H1 (cell line): Measurements from ENCODE around the gene OR3A2. TPM values are rescaled to one million over a fixed set of nuclear protein-coding genes. Genes with fewer than 3 reads are reported as not detected.
"Not testable (repeated sequence)": the region's sequence is repeated elsewhere in the genome, so short reads cannot be mapped to it uniquely, and the experiment has no call there.

Experiments
- CTCF ChIA-PET: fragments of 300-600 bp; sonication (Branson Sonifier 250); formaldehyde crosslinking; loops from one replicate; lab custom pipeline; 2021; ENCODE audit not compliant: partially characterized antibody; lab: Charles Lee
- POLR2A ChIA-PET: fragments of 300-600 bp; sonication (Branson Sonifier 250); formaldehyde crosslinking; loops from one replicate; lab custom pipeline; 2021; ENCODE audit warnings: inconsistent platforms; ENCODE audit not compliant: partially characterized antibody; lab: Charles Lee
- DNase-seq, 2 experiments: peaks; one replicate each; pipeline versions ENCODE4 v3.0.0 to v3.0.0-alpha.2; 2010 to 2022; ENCODE audit warnings: low spot score in 2 of 2, low read depth in 1 of 2, mixed read lengths in 1 of 2
- FAIRE-seq: peaks from 2 replicates; lab custom pipeline; 2011; peaks lifted over from hg19 to GRCh38; lab: Jason Lieb, UNC
- H2AFZ ChIP-seq: 2 replicates; pipeline ENCODE4 v1.8.1; 2012; ENCODE audit warnings: low read length, inconsistent platforms
- H2AK5ac ChIP-seq: 2 replicates; pipeline ENCODE4 v1.6.1; 2013; ENCODE audit warnings: low read depth, low read length
- H2BK120ac ChIP-seq: replicated peaks from 2 replicates; pipeline ENCODE3; 2013; ENCODE audit warnings: low read depth, low read length, inconsistent platforms
- H2BK12ac ChIP-seq: 2 replicates; pipeline ENCODE4 v1.6.1; 2013; ENCODE audit warnings: low read depth, low read length
- H2BK15ac ChIP-seq: 2 replicates; pipeline ENCODE4 v1.6.1; 2013; ENCODE audit warnings: low read length
- H2BK20ac ChIP-seq: 2 replicates; pipeline ENCODE4 v1.6.1; 2013; ENCODE audit warnings: low read length
- H2BK5ac ChIP-seq: 2 replicates; pipeline ENCODE4 v1.6.1; 2013; ENCODE audit warnings: low read depth, low read length
- H3K14ac ChIP-seq: 2 replicates; pipeline ENCODE4 v1.6.1; 2013; ENCODE audit warnings: inconsistent platforms; ENCODE audit not compliant: insufficient read length
- H3K18ac ChIP-seq: 2 replicates; pipeline ENCODE4 v1.6.1; 2013; ENCODE audit warnings: low read length; ENCODE audit errors: extremely low read depth
- H3K23ac ChIP-seq: 2 replicates; pipeline ENCODE4 v1.6.1; 2013; ENCODE audit warnings: inconsistent platforms; ENCODE audit not compliant: insufficient read length
- H3K23me2 ChIP-seq: 2 replicates; pipeline ENCODE4 v1.6.1; 2013; ENCODE audit warnings: low read depth, low read length
- H3K27ac ChIP-seq: 2 replicates; pipeline ENCODE4 v1.6.1; 2011; ENCODE audit warnings: low read depth, low read length, inconsistent platforms
- H3K27me3 ChIP-seq, 4 experiments: replicated peaks in 1 of 4; 1 replicate in 1 of 4; 2 replicates in 3 of 4; pipeline versions ENCODE4 v1.6.1 to v1.8.1; 2011 to 2013; ENCODE audit warnings: low read length in 3 of 4, mild to moderate bottlenecking in 3 of 4, inconsistent platforms in 2 of 4, mixed read lengths in 2 of 4, moderate library complexity in 1 of 4; ENCODE audit not compliant: control insufficient read depth in 3 of 4, insufficient read depth in 3 of 4; ENCODE audit errors: extremely low read depth in 1 of 4
- H3K36me3 ChIP-seq, 4 experiments: 2 replicates each; pipeline versions ENCODE4 v1.6.1 to v1.8.1; 2011 to 2013; ENCODE audit warnings: mild to moderate bottlenecking in 4 of 4, low read length in 3 of 4, moderate library complexity in 2 of 4, control low read depth in 1 of 4, inconsistent platforms in 1 of 4; ENCODE audit not compliant: insufficient read depth in 4 of 4, control insufficient read depth in 2 of 4
- H3K4ac ChIP-seq: replicated peaks from 2 replicates; pipeline ENCODE3; 2013; ENCODE audit warnings: low read length, low read depth, mixed read lengths, inconsistent platforms; ENCODE audit not compliant: insufficient read length
- H3K4me1 ChIP-seq, 4 experiments: replicated peaks in 1 of 4; 1 replicate in 1 of 4; 2 replicates in 3 of 4; pipeline versions ENCODE4 v1.6.1 to v1.8.1; 2011 to 2013; ENCODE audit warnings: low read length in 3 of 4, inconsistent platforms in 2 of 4, mixed read lengths in 1 of 4; ENCODE audit not compliant: insufficient read depth in 4 of 4, control insufficient read depth in 3 of 4
- H3K4me2 ChIP-seq, 2 experiments: 2 replicates each; pipeline versions ENCODE4 v1.6.1 to v1.8.1; 2011 to 2013; ENCODE audit warnings: low read depth in 2 of 2, low read length in 2 of 2, control low read depth in 1 of 2, inconsistent platforms in 1 of 2, mild to moderate bottlenecking in 1 of 2; ENCODE audit not compliant: insufficient read depth in 1 of 2
- H3K4me3 ChIP-seq, 4 experiments: fragments of 200-600, 300-600 bp in 1 of 4; sonication (generic), shearing (Covaris generic), sonication (Bioruptor Twin) in 1 of 4; 2 replicates each; pipeline versions ENCODE4 v1.5.1 to v1.8.1; 2011 to 2016; ENCODE audit warnings: low read length in 4 of 4, low read depth in 3 of 4, control low read depth in 2 of 4, inconsistent platforms in 2 of 4, mild to moderate bottlenecking in 2 of 4, mixed read lengths in 1 of 4, moderate library complexity in 1 of 4; ENCODE audit not compliant: insufficient read depth in 2 of 4; ENCODE audit errors: extremely low read depth in 1 of 4
- H3K56ac ChIP-seq: replicated peaks from 2 replicates; pipeline ENCODE3; 2013; ENCODE audit warnings: low read depth, mild to moderate bottlenecking, mixed read lengths, low read length, inconsistent platforms; ENCODE audit not compliant: insufficient read length
- H3K79me1 ChIP-seq: 2 replicates; pipeline ENCODE4 v1.6.1; 2013; ENCODE audit warnings: low read depth, low read length, control low read depth
- H3K79me2 ChIP-seq, 2 experiments: 2 replicates each; pipeline versions ENCODE4 v1.6.1 to v1.8.1; 2012 to 2013; ENCODE audit warnings: low read length in 2 of 2, mild to moderate bottlenecking in 2 of 2, inconsistent platforms in 1 of 2; ENCODE audit not compliant: insufficient read depth in 2 of 2, control insufficient read depth in 1 of 2
- H3K9ac ChIP-seq, 4 experiments: replicated peaks in 1 of 4; 1 replicate in 1 of 4; 2 replicates in 3 of 4; pipeline versions ENCODE4 v1.6.1 to v1.8.1; 2011 to 2013; ENCODE audit warnings: low read depth in 3 of 4, low read length in 3 of 4, control low read depth in 2 of 4, mild to moderate bottlenecking in 2 of 4, moderate library complexity in 2 of 4, inconsistent platforms in 1 of 4; ENCODE audit errors: extremely low read depth in 1 of 4
- H3K9me3 ChIP-seq, 2 experiments: 2 replicates each; pipeline versions ENCODE4 v1.6.1 to v1.8.1; 2012 to 2013; ENCODE audit warnings: mild to moderate bottlenecking in 2 of 2, moderate library complexity in 2 of 2, control low read depth in 1 of 2, inconsistent platforms in 1 of 2, low read depth in 1 of 2, low read length in 1 of 2, mixed read lengths in 1 of 2; ENCODE audit not compliant: insufficient read depth in 2 of 2
- H4K20me1 ChIP-seq, 2 experiments: replicated peaks in 1 of 2; 2 replicates each; pipeline versions ENCODE3 to v1.8.1; 2011 to 2013; ENCODE audit warnings: inconsistent platforms in 2 of 2, low read length in 2 of 2, mild to moderate bottlenecking in 1 of 2; ENCODE audit not compliant: insufficient read depth in 2 of 2, control insufficient read depth in 1 of 2
- H4K5ac ChIP-seq: 2 replicates; pipeline ENCODE4 v1.6.1; 2013; ENCODE audit warnings: low read length, low read depth, mixed read lengths, inconsistent platforms; ENCODE audit not compliant: insufficient read length
- H4K8ac ChIP-seq: 2 replicates; pipeline ENCODE4 v1.8.0; 2013; ENCODE audit warnings: mild to moderate bottlenecking, moderate library complexity, low read length, inconsistent platforms; ENCODE audit not compliant: insufficient read depth; ENCODE audit errors: extremely low read depth
- H4K91ac ChIP-seq: replicated peaks from 2 replicates; pipeline ENCODE3; 2013; ENCODE audit warnings: low read length, mixed read lengths, inconsistent platforms; ENCODE audit not compliant: insufficient read length
- CBX5 ChIP-seq: fragments of 300-800, 300-1000 bp; sonication (generic); IDR thresholded peaks from 2 replicates; pipeline ENCODE4 v1.7.1; 2016; ENCODE audit warnings: antibody characterized with exemption, low read length, low read depth
- WGBS, 2 experiments: shearing (Covaris generic) in 1 of 2; methylation state at CpG; one replicate each; pipeline versions ENCODE4 v1.1.6 to v1.1.7; 2013 to 2015; ENCODE audit warnings: low lambda C conversion rate in 2 of 2, mixed read lengths in 2 of 2, inconsistent platforms in 1 of 2, low coverage in 1 of 2, missing lambda C conversion rate in 1 of 2; ENCODE audit not compliant: insufficient replicate concordance in 2 of 2, insufficient coverage in 1 of 2, insufficient read length in 1 of 2; ENCODE audit errors: extremely low coverage in 1 of 2, missing lambda C conversion rate in 1 of 2; 5-methylcytosine and 5-hydroxymethylcytosine counted together
- polyA plus RNA-seq, 7 experiments: library from polyadenylated mRNA; depleted of rRNA in 3 of 7; stranded (reverse) in 5 of 7; unstranded in 2 of 7; fragments of >200 nt in 5 of 7; fragments of 200-250 nt in 2 of 7; gene quantifications; 1 replicate in 5 of 7; 2 replicates in 1 of 7; 4 replicates in 1 of 7; pipeline versions ENCODE4 v1.2.1 to v1.2.3, GENCODE V29; 2011 to 2013; ENCODE audit warnings: missing spikeins in 2 of 7, mixed read lengths in 2 of 7
- total RNA-seq: library from RNA; stranded (reverse); fragmentation: NEBNext Ultra II Directional; extraction: Animal tissue kit (Norgen Biotek cat#: 25700); gene quantifications from 2 replicates; pipeline ENCODE4 v1.2.1, GENCODE V29; 2021

Gene OR3A2
- total and polyA plus RNA-seq, 2 of the 8 experiments (the other 6 are each of a cell fraction or from before 2014, with no cell fraction given) = not detected

- Histone ChIP-seq H3K4me2 (no peak overlapping the region), H4K8ac (no peak overlapping the region)
- no peak for TF ChIP-seq CBX5
- TF ChIP-seq, all 59 proteins: peak for 0
- Histone ChIP-seq H3K14ac (no peak overlapping the region), H3K4me3 (no peak overlapping the region), H4K91ac (no peak overlapping the region), H3K9ac (no peak overlapping the region), H3K56ac (no peak overlapping the region), H2AFZ (no peak overlapping the region), H2BK20ac (no peak overlapping the region), H3K23me2 (no peaks in the 10 kb centered on the region), H3K9me3 (peaks cover 0 to 5% of the 10 kb centered on the region in 2 experiments; a peak in 1 of 4 replicates), H4K5ac (no peak overlapping the region), H2BK120ac (no peak overlapping the region), H3K36me3 (no peaks in the 10 kb centered on the region), H3K18ac (no peak overlapping the region), H2BK12ac (no peak overlapping the region), H3K79me1 (no peaks in the 10 kb centered on the region), H3K79me2 (no peaks in the 10 kb centered on the region), H2AK5ac (no peak overlapping the region), H4K20me1 (no peaks in the 10 kb centered on the region), H2BK15ac (no peak overlapping the region), H3K4me1 (no peaks in the 10 kb centered on the region), H3K4ac (no peak overlapping the region), H2BK5ac (no peak overlapping the region), H3K27me3 (no peaks in the 10 kb centered on the region), H3K23ac (no peak overlapping the region), H3K27ac (no peak overlapping the region)
- FAIRE-seq = no peak
- CTCF ChIA-PET = no interaction called here
- POLR2A ChIA-PET = interaction anchor here (0.6 kb wide), 1 partner anchor 366 kb away, joined by 3 read pairs; no protein-coding TSS in a partner anchor
- no peak for DNase-seq
- WGBS, 2 experiments = 81% methylated on average over 5 of the region's 5 CpGs; no CpG with 5 or more reads in 1 of the 2 experiments
These were observed 29.5 kb upstream of the OR3A2 start for GRCh38 chr17:3415610-3416009.

GRCh38 chr17:3412216-3412615 is 26.1 kb upstream of the OR3A2 start:
- H4K8ac ChIP-seq, H2BK120ac ChIP-seq, H3K4ac ChIP-seq, H2BK15ac ChIP-seq, H3K4me1 ChIP-seq, H4K91ac ChIP-seq, H2BK5ac ChIP-seq, H2BK20ac ChIP-seq, H2BK12ac ChIP-seq, H3K36me3 ChIP-seq, H2AK5ac ChIP-seq, H3K27me3 ChIP-seq, H4K5ac ChIP-seq, H3K18ac ChIP-seq, H4K20me1 ChIP-seq, CTCF ChIA-PET, H2AFZ ChIP-seq, H3K23me2 ChIP-seq, H3K79me2 ChIP-seq, H3K4me2 ChIP-seq, FAIRE-seq, H3K27ac ChIP-seq, DNase-seq, H3K14ac ChIP-seq, H3K23ac ChIP-seq, H3K79me1 ChIP-seq, H3K4me3 ChIP-seq, H3K9ac ChIP-seq, H3K56ac ChIP-seq, POLR2A ChIA-PET: not testable (repeated sequence)
- WGBS, 2 experiments = 92% methylated on average over 3 of the region's 16 CpGs; no CpG with 5 or more reads in 1 of the 2 experiments
- H3K9me3 ChIP-seq = peaks cover 16 to 18% of the 10 kb centered on the region in 2 experiments
